ENCODE measurements around the gene NOTCH4.

GRCh38 chr6:32224696-32225095 is 829 bp upstream of the NOTCH4 start:
- TF ChIP-seq KLF10 (tag by site-specific recombination; IDR thresholded peaks at IDR 0.05) (no peak), ZNF585B (tag by site-specific recombination; IDR thresholded peaks at IDR 0.05) (no peak), ZNF426 (tag by site-specific recombination; IDR thresholded peaks at IDR 0.05) (no peak), ZNF292 (tag by site-specific recombination; IDR thresholded peaks at IDR 0.05; ENCODE audit: borderline replicate concordance, low read depth) (no peak), CTCF (tag by site-specific recombination; IDR thresholded peaks at IDR 0.05) (no peak), ZNF433 (tag by site-specific recombination; IDR thresholded peaks at IDR 0.05; ENCODE audit: low read depth) (no peak), ZNF23 (tag by site-specific recombination; IDR thresholded peaks at IDR 0.05; ENCODE audit: borderline replicate concordance) (no peak), YY1 (tag by site-specific recombination; IDR thresholded peaks at IDR 0.05) (no peak)

Measured in HEK293 (cell line).